ENCODE data around the gene ASIC2.

ASIC2 gene

DNA sequence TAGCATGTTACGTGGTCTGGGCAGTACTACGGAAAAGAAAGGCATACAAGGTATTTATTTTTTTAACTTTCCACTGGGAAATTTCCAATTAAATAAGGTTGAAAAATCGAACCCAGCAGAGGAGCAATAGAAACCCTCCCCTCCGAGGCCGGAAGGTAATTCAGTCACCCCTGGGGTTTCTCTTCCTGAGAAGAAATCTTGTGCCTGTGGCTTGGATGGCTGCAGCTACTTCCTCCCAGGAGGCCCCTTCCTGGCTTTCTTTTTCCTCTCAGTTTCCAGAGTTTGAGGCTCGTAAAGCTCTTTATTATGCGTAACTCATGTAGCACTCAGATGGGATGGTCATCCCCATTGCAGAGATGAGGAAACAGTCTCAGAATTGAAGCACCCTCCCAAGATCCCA, 140.3 kb downstream of the ASIC2 start:
- DNase-seq = no peak

- DNase-seq = no peak
These were observed 141.5 kb downstream of the ASIC2 start for GRCh38 chr17:33151565-33151964.

- no peak for DNase-seq
These were observed 147.2 kb downstream of the ASIC2 start for GRCh38 chr17:33145941-33146340.

DNA sequence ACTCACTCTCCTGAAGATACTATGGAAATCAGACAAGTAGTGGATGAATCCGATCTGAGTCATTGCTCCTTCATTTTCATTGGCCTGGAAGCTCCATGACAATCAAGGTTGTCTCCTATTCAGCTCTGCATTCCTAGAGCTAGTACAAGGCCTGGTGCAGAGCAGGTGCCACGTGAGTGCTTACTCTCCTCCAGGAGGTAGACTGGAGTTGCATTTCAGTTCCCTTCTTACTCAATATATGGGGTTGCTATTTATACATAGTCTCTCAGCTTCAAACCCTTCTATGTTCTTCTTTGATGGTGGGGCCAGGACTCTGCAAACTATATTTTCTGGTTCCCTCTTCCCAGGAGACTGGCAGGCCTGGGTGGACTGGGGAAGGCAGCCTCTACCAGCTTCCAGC, 148.3 kb downstream of the ASIC2 start:
- DNase-seq = no peak

GRCh38 chr17:33142705-33143299, 150.3 kb downstream of the ASIC2 start:
- DNase-seq = peak in 1 of 5 experiments; percentile 15

GRCh38 chr17:33140413-33141099, 152.5 kb downstream of the ASIC2 start:
- no peak for DNase-seq

DNA sequence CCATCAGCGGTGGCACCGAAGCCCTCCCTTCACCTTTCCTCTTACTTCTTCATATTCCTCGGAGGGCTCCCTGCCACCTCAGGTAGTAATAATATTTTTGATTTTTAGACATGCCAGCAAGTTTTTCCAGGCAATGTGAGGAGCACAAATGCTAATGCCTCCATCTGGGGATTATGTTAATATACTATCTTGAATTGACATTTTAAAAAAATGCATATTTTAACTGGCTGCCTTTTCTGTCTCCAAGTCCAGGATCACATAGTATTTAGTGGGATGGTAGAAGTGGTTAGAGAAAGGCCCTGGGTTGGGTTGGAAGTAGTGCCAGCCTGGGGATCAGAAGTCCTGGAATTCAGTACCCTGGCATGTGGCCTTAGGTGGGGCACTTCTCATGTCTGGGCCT, 154.5 kb downstream of the ASIC2 start:
- no peak for DNase-seq

GRCh38 chr17:33137426-33137825, 155.7 kb downstream of the ASIC2 start:
- DNase-seq = no peak

GRCh38 chr17:33135691-33136090, 157.4 kb downstream of the ASIC2 start:
- DNase-seq = no peak

DNA sequence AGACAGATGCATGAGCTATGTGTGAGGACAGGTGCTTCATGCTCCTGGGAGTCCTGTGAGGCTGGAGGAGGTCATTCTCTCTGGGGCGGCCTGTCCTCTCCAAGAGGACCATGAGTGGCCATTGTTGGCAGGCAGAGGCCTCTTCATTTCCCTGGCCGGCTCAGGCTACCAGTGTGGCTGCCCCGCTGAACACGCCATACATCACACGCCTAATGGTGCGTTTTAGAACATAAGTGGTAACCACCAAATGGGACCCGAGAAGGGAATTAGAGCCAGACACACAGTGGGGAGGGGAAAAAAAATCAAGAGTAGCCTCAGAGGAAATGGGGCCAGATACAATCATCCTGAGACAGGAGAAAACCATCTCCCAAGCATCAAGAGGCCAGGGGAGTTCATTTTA, 161.5 kb downstream of the ASIC2 start:
- no peak for DNase-seq

DNA sequence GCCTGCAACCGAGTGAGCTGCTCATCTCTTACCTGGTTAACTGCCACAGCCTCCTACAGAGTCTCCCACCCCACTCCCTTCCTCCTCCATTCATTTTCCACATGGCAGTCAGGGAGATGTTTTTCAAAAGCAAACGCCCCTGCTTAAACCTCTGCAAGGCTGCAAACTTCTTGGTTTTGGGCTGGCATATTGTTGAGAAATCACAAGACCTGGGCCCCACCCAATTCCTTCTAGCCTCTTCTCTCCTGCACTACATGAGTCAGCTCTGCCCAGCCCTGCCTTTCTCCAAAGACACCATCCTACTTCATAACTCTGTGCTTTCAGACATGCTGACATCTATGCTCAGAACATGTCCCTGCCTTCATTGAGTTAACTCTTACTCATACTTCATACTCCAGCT, 165.4 kb downstream of the ASIC2 start:
- DNase-seq = no peak

DNA sequence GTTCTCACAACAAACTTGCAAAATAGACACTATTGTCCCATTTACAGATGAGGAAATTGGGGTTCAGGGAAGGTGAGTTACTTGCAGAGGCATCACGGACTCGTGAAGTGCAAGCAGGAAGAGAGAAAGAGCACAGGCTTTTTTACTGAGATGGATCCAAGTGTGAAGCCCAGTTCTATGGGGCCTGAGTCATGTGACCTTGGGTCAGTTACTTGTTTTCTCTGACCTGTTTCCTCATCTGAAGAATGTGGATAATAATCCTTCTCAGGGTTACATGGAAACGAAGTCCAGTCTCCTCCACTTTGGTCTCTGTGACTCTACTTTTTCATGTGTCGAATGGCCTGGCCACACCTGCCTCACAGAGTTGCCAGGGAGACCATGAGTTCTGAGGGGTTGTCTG, 167.0 kb downstream of the ASIC2 start:
- DNase-seq = no peak

- DNase-seq = no peak
These were observed 167.5 kb downstream of the ASIC2 start for GRCh38 chr17:33125552-33125950.

DNA sequence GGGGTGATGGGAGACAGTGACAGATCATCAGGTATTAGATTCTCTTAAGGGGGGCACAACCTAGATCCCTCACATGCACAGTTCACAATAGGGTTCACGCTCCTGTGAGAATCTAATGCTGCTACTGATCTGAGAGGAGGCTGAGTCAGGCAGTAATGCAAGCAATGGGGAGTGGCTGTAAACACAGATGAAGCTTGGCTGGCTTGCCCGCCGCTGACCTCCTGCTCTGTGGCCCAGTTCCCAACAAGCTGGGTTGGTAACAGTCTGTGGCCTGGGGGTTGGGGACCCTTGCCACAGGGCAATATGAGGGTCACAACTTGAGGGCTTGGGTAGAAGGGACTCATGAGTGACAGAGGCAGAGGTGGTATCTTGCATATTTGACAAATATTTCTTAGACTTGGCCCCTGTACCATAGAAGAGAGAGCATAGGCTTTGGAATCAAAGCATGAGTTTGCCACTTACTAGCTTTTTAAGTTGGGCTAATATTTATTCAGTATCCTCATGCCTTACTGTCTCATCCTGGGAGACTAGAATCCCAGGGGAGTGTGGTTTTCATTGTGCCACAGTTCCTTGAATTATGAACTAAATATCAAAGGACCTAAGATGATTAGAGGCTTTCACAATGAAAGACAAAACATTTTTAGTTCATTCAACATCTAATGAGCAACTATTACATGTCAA, 168.1 kb downstream of the ASIC2 start:
- DNase-seq = no peak

GRCh38 chr17:33124185-33124584, 168.9 kb downstream of the ASIC2 start:
- no peak for DNase-seq

GRCh38 chr17:33121756-33122155, 171.3 kb downstream of the ASIC2 start:
- DNase-seq = no peak

- DNase-seq = no peak
These were observed 171.8 kb downstream of the ASIC2 start for GRCh38 chr17:33121272-33121671.

GRCh38 chr17:33120103-33120502, 173.0 kb downstream of the ASIC2 start:
- DNase-seq = no peak

- DNase-seq = no peak
These were observed 174.6 kb downstream of the ASIC2 start for GRCh38 chr17:33118391-33119075.

DNA sequence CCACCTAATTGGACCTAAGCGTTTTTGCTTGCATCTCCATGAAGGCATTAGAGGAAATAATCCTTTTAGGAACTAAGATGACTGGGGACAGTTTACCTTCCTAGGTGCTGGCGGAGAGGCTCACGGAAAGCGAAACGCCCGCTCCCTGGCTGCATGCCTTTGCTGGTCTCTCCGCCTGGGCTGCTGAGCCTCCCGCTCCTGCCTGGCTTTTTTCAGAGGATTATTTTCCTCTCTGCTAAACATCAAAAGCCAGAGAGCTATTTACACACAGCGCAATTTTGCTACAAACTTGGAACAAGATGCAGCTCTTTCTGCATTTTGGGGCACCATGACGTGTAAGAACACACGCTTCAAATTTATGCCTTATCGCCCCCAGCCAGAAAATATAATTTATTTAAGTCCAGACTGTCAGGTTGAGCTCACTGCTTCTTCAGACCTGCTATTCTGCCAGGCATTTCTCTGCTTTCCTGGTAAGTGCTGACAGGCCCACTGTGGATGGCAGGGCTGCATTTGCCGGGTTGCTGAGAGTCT, 177.0 kb downstream of the ASIC2 start:
- DNase-seq = no peak

DNA sequence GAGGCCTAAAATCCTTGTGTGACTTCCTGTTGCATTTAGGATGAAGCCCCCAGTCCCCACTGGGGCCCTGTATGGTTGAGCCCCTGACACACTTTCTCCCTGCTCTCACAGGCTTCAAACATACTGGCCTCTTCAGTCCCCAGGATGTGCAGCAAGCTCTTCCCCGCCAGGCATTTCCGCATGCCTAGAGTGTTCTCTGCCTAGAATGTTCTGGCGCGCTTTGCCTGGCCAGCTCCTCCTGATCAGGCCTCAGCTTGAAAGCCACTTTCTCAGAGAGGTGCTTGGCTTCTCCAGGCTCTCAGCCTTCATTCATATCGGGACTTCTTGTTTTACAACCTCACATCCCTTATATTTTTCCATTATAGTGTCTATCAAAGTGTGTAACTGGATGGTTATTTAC, 177.7 kb downstream of the ASIC2 start:
- DNase-seq = no peak

GRCh38 chr17:33113991-33114370, 179.1 kb downstream of the ASIC2 start:
- no peak for DNase-seq

DNA sequence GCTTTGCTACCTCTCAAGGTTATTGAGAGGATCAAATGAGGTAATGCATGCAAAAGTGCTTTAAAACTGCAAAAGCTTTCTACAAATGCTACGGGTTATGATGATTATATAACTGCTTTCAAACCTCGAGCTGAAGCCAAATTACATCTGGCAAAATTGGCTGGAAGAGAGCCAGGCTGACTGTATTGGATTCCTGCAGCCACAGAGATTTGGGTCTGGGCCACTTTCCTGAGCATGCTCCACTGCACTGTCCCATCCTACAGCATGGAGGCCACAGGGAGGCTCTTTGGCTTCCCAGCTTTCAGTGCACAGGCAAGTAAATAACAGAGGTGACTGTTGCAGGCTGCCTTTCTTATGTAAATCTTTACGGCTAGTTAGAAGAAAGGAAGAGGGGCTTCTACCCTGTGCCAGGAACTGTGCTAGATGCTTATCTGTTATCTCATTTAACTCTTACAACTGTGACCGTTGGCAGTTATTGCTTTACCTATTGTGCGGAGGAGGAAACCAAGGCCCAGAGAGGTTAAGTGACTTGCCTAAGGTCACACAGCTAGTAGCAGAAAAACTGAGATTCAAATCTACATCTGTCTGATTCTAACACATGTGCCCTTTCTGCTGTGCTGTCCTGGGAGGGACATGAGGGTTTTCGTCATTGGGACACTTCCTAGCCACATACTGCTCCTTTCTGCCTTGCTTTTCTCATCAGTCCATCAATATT, 179.7 kb downstream of the ASIC2 start:
- no peak for DNase-seq
